HCT116 (cell line): ENCODE results near the gene ACAD8. TPM values are rescaled to one million over a fixed set of nuclear protein-coding genes. Genes with fewer than 3 reads are reported as not detected.

Experiments used
- ATAC-seq: fragments of 200-7000 bp; cut with Tn5 transposase; 2 replicates; pipeline ENCODE4 v1.9.1; 2020; ENCODE audit warnings: mild to moderate bottlenecking, moderate library complexity
- BruUV-seq: library from RNA; stranded (reverse); fragments of 400-500 nt; replicated peaks from 2 replicates; lab custom pipeline; 2021; lab: Mats Ljungman, UMichigan
- CTCF ChIA-PET: fragments of 300-600 bp; sonication (Branson Sonifier 250); formaldehyde crosslinking; loops from one replicate; lab custom pipeline; 2021; ENCODE audit warnings: antibody characterized with exemption; lab: Charles Lee
- POLR2A ChIA-PET: fragments of 300-600, 350-600 bp; sonication (Branson Sonifier 250); formaldehyde crosslinking; loops from one replicate; lab custom pipeline; 2021; ENCODE audit warnings: antibody characterized with exemption; lab: Charles Lee
- RAD21 ChIA-PET, 2 experiments: fragments of 300-600 bp; sonication (Branson Sonifier 250); formaldehyde crosslinking; loops; one replicate each; lab custom pipeline; 2023; ENCODE audit warnings: low total read pairs in 2 of 2; ENCODE audit not compliant: uncharacterized antibody in 2 of 2, unreplicated experiment in 2 of 2, low non-redundant PET in 1 of 2; lab: Charles Lee
- DNase-seq: peaks from one replicate; pipeline ENCODE4 v3.0.0-alpha.2; 2010; ENCODE audit warnings: low read depth, low spot score
- H2AFZ ChIP-seq: fragments of 200-600 bp; shearing (Covaris generic), sonication (generic); 2 replicates; pipeline ENCODE4 v1.6.1; 2017; ENCODE audit warnings: low read depth, mixed run types, mixed read lengths, antibody characterized with exemption, low read length; ENCODE audit not compliant: poor library complexity, severe bottlenecking
- H3K27ac ChIP-seq: 2 replicates; pipeline ENCODE4 v1.5.1; 2012; ENCODE audit warnings: low read depth, low read length
- H3K27me3 ChIP-seq: fragments of 200-600 bp; sonication (generic); 2 replicates; pipeline ENCODE4 v1.6.1; 2016; ENCODE audit warnings: mixed run types, low read length, mixed read lengths; ENCODE audit not compliant: insufficient read depth
- H3K36me3 ChIP-seq, 2 experiments: fragments of 200-500 bp in 1 of 2; fragments of 200-600 bp in 1 of 2; sonication (Bioruptor generic) in 1 of 2; sonication (generic) in 1 of 2; 2 replicates each; pipeline versions ENCODE4 v1.5.1 to v1.6.1; 2014 to 2016; ENCODE audit warnings: low read length in 2 of 2, inconsistent platforms in 1 of 2, mixed read lengths in 1 of 2, mixed run types in 1 of 2; ENCODE audit not compliant: insufficient read depth in 2 of 2, control insufficient read depth in 1 of 2
- H3K4me1 ChIP-seq, 2 experiments: fragments of 200-600 bp in 1 of 2; sonication (generic) in 1 of 2; 2 replicates each; pipeline versions ENCODE4 v1.5.1 to v1.6.1; 2012 to 2017; ENCODE audit warnings: low read length in 2 of 2, inconsistent platforms in 1 of 2, mild to moderate bottlenecking in 1 of 2, mixed read lengths in 1 of 2, mixed run types in 1 of 2, moderate library complexity in 1 of 2; ENCODE audit not compliant: insufficient read depth in 2 of 2, control insufficient read depth in 1 of 2
- H3K4me2 ChIP-seq: fragments of 200-600 bp; sonication (generic); 2 replicates; pipeline ENCODE4 v1.6.1; 2017; ENCODE audit warnings: mixed run types, low read length, mixed read lengths
- H3K4me3 ChIP-seq, 2 experiments: fragments of 200-600 bp in 1 of 2; sonication (generic) in 1 of 2; replicated peaks in 1 of 2; 2 replicates each; pipeline ENCODE4 v1.5.1; 2011 to 2016; ENCODE audit warnings: low read length in 2 of 2, control low read depth in 1 of 2, low read depth in 1 of 2, mild to moderate bottlenecking in 1 of 2, mixed read lengths in 1 of 2, mixed run types in 1 of 2
- H3K79me2 ChIP-seq: fragments of 200-600 bp; sonication (generic); 2 replicates; pipeline ENCODE4 v1.6.1; 2017; ENCODE audit warnings: mild to moderate bottlenecking, mixed run types, low read length, moderate library complexity, mixed read lengths; ENCODE audit not compliant: insufficient read depth
- H3K9ac ChIP-seq: fragments of 200-600 bp; sonication (generic); 2 replicates; pipeline ENCODE4 v1.6.1; 2016; ENCODE audit warnings: low read length, mixed read lengths
- H3K9me2 ChIP-seq: fragments of 200-600 bp; sonication (generic), shearing (Covaris generic); 2 replicates; pipeline ENCODE4 v1.6.1; 2017; ENCODE audit warnings: mixed run types, mild to moderate bottlenecking, moderate library complexity; ENCODE audit not compliant: insufficient read depth
- H3K9me3 ChIP-seq, 2 experiments: fragments of 200-500 bp in 1 of 2; fragments of 200-600 bp in 1 of 2; sonication (Bioruptor generic) in 1 of 2; sonication (generic) in 1 of 2; 2 replicates each; pipeline ENCODE4 v1.6.1; 2014 to 2017; ENCODE audit warnings: low read length in 2 of 2, mixed read lengths in 2 of 2, inconsistent platforms in 1 of 2, low read depth in 1 of 2, mild to moderate bottlenecking in 1 of 2, mixed run types in 1 of 2, moderate library complexity in 1 of 2; ENCODE audit not compliant: control insufficient read depth in 1 of 2, insufficient read depth in 1 of 2
- H4K20me1 ChIP-seq: fragments of 200-600 bp; sonication (generic), shearing (Covaris generic); 2 replicates; pipeline ENCODE4 v1.6.1; 2017; ENCODE audit warnings: mixed run types, mild to moderate bottlenecking, moderate library complexity; ENCODE audit not compliant: insufficient read depth
- CBX3 ChIP-seq: IDR thresholded peaks from 2 replicates; pipeline ENCODE4 v1.6.1; 2012; ENCODE audit warnings: low read depth
- CEBPB ChIP-seq: IDR thresholded peaks from 2 replicates; pipeline ENCODE4 v1.6.1; 2012; ENCODE audit warnings: low read depth
- ELF1 ChIP-seq: IDR thresholded peaks from 2 replicates; pipeline ENCODE4 v1.6.1; 2012; ENCODE audit warnings: low read depth, borderline replicate concordance
- EZH2 ChIP-seq: fragments of 200-600 bp; sonication (generic); IDR thresholded peaks from 2 replicates; pipeline ENCODE4 v1.6.1; 2017; ENCODE audit warnings: antibody characterized with exemption, mixed run types
- EZH2phosphoT487 ChIP-seq: fragments of 200-600 bp; IDR thresholded peaks from 2 replicates; pipeline ENCODE4 v1.6.1; 2018; ENCODE audit warnings: antibody characterized with exemption, borderline replicate concordance
- FOSL1 ChIP-seq: IDR thresholded peaks from 2 replicates; pipeline ENCODE4 v1.6.1; 2012; ENCODE audit warnings: low read depth
- POLR2A ChIP-seq: IDR thresholded peaks from 2 replicates; pipeline ENCODE4 v1.7.0; 2011; ENCODE audit warnings: borderline replicate concordance; ENCODE audit not compliant: insufficient read depth, insufficient read length; ENCODE audit errors: extremely low read depth
- POLR2AphosphoS5 ChIP-seq: IDR thresholded peaks from 2 replicates; pipeline ENCODE4 v1.6.1; 2011; ENCODE audit warnings: mild to moderate bottlenecking, low read depth, low read length, moderate library complexity
- SP1 ChIP-seq: IDR thresholded peaks from 2 replicates; pipeline ENCODE4 v1.6.1; 2012; ENCODE audit warnings: low read depth
- YY1 ChIP-seq: IDR thresholded peaks from 2 replicates; pipeline ENCODE4 v1.6.1; 2011; ENCODE audit warnings: low read length, low read depth, moderate library complexity, mild to moderate bottlenecking; ENCODE audit not compliant: insufficient replicate concordance; ENCODE audit errors: extremely low read depth
- ZNF274 ChIP-seq: fragments of 200-500 bp; sonication (Bioruptor generic); IDR thresholded peaks from 2 replicates; pipeline ENCODE4 v1.6.1; 2014; ENCODE audit warnings: mild to moderate bottlenecking, low read depth, low read length, inconsistent platforms
- intact Hi-C: fragments of 100-400 bp; cut with micrococcal nuclease; formaldehyde crosslinking; loops from 2 replicates; pipeline ENCODE4 v1.10.0; 2022
- total RNA-seq: library from RNA; stranded (reverse); gene quantifications from one replicate; pipeline ENCODE4 v1.2.1, GENCODE V29; 2021; ENCODE audit not compliant: unreplicated experiment
- TF ChIP-seq, protein P1 (sequence below): IDR thresholded peaks from 2 replicates; pipeline ENCODE4 v1.6.1; 2012
- TF ChIP-seq, protein P2 (sequence below), 3 experiments: fragments of 200-600 bp in 1 of 3; sonication (generic) in 1 of 3; IDR thresholded peaks in 2 of 3; conservative IDR thresholded peaks in 1 of 3; 2 replicates each; pipeline ENCODE4 v1.5.1; 2012 to 2017; ENCODE audit warnings: low read depth in 2 of 3, low read length in 2 of 3, antibody characterized with exemption in 1 of 3, borderline replicate concordance in 1 of 3, control low read depth in 1 of 3, mild to moderate bottlenecking in 1 of 3, mixed read lengths in 1 of 3, mixed run types in 1 of 3, moderate library complexity in 1 of 3; ENCODE audit not compliant: insufficient read depth in 1 of 3
- TF ChIP-seq, protein P3 (sequence below): IDR thresholded peaks from 2 replicates; pipeline ENCODE4 v1.6.1; 2012

Gene ACAD8
- total RNA-seq, 1 experiment from 2014 or later = 21.0 TPM

DNA sequence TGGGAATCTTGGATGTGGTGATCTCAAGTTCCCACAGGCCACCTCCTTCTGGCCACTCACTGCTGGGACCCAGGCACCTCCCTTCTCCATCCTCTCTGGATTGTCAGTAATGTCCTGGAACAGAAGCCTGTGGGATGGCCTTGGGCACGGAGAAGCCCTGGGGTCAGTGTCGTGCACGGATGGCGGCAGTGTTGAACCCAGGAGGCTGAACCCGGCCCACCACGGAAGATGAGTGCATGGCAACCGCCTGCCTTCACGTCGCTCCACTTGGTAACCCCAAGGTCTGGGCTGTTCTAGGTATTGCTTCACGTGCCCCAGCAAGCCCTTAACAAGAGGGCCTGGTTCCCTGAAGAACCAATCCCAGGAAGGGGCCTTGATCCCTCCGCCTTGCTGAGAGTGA, 7.3 kb upstream of the ACAD8 start (continued):
- no peak for TF ChIP-seq ELF1
- TF ChIP-seq, protein P1, sequence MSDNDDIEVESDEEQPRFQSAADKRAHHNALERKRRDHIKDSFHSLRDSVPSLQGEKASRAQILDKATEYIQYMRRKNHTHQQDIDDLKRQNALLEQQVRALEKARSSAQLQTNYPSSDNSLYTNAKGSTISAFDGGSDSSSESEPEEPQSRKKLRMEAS = no peak

DNA sequence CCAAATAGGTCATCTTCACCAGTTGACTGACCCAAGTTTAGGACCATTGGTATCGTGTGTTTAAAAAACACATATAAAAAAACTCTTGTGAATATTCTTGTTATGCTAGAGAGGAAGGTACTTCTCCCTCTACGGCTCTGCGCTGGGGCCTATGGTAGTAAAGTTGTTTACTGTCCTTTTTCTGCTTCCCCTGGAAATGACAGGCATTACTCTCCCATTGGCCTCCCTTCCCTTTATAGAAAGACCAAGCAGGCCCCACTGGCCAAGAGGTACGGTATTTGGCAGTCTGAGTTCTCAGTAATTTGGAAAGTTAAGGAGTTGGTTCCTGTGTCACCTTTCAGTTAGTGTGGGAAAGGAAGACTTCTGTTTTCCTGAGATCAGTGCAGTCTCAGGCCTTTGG, 6.7 kb upstream of the ACAD8 start:
- H3K36me3 ChIP-seq = peaks cover 19 to 21% of the 10 kb centered on the region in 2 experiments
- H3K27me3 ChIP-seq = no peaks in the 10 kb centered on the region
- no peak overlapping the region for H3K27ac ChIP-seq
- H3K79me2 ChIP-seq = no peaks in the 10 kb centered on the region
- TF ChIP-seq, protein P2, sequence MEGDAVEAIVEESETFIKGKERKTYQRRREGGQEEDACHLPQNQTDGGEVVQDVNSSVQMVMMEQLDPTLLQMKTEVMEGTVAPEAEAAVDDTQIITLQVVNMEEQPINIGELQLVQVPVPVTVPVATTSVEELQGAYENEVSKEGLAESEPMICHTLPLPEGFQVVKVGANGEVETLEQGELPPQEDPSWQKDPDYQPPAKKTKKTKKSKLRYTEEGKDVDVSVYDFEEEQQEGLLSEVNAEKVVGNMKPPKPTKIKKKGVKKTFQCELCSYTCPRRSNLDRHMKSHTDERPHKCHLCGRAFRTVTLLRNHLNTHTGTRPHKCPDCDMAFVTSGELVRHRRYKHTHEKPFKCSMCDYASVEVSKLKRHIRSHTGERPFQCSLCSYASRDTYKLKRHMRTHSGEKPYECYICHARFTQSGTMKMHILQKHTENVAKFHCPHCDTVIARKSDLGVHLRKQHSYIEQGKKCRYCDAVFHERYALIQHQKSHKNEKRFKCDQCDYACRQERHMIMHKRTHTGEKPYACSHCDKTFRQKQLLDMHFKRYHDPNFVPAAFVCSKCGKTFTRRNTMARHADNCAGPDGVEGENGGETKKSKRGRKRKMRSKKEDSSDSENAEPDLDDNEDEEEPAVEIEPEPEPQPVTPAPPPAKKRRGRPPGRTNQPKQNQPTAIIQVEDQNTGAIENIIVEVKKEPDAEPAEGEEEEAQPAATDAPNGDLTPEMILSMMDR (IDR thresholded peaks at IDR 0.05 in 2 of 3, conservative IDR thresholded peaks at IDR 0.05 in 1 of 3; ENCODE audit: borderline replicate concordance in 1 of 3, insufficient read depth in 1 of 3, low read depth in 2 of 3, low read length in 2 of 3) = no peak
- TF ChIP-seq EZH2 (no peak), CBX3 (no peak), SP1 (no peak), CEBPB (no peak), ELF1 (no peak), POLR2AphosphoS5 (no peak), FOSL1 (no peak), POLR2A (no peak), YY1 (no peak), ZNF274 (no peak), EZH2phosphoT487 (no peak)
- TF ChIP-seq, protein P1 = no peak
- TF ChIP-seq, protein P3, sequence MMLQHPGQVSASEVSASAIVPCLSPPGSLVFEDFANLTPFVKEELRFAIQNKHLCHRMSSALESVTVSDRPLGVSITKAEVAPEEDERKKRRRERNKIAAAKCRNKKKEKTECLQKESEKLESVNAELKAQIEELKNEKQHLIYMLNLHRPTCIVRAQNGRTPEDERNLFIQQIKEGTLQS = no peak
- intact Hi-C loops = no loop called here
- no peak overlapping the region for H2AFZ ChIP-seq
- POLR2A ChIA-PET = no interaction called here
- H3K9me3 ChIP-seq = no peaks in the 10 kb centered on the region
- no peak for ATAC-seq
- H3K4me1 ChIP-seq = no peaks in the 10 kb centered on the region
- RAD21 ChIA-PET = no interaction called here
- BruUV-seq = no TSS peak
- no peak for DNase-seq
- H3K9ac ChIP-seq = no peak overlapping the region
- H3K4me2 ChIP-seq = no peak overlapping the region
- H3K4me3 ChIP-seq = no peak overlapping the region
- H4K20me1 ChIP-seq = no peaks in the 10 kb centered on the region
- CTCF ChIA-PET = no interaction called here
- no peaks in the 10 kb centered on the region for H3K9me2 ChIP-seq
